Astrocyte of the cerebellum (primary cell): ENCODE results near the gene MYADML2.

Experiments used
- DNase-seq: peaks from one replicate; pipeline ENCODE4 v3.0.0-alpha.2; 2011; ENCODE audit warnings: low read depth
- H3K4me3 ChIP-seq: 2 replicates; pipeline ENCODE4 v1.5.1; 2011; ENCODE audit warnings: mild to moderate bottlenecking, low read depth, low read length, moderate library complexity
- in situ Hi-C: cut with HindIII; loops from 2 replicates; pipeline ENCODE4 v1.10.0; 2017; ENCODE audit warnings: low sequenced_read_pairs
- TF ChIP-seq, protein P1 (sequence below): IDR thresholded peaks from 2 replicates; pipeline ENCODE4 v1.5.1; 2012; ENCODE audit warnings: low read length, low read depth, moderate library complexity, mild to moderate bottlenecking; ENCODE audit errors: missing control alignments

MYADML2 gene

DNA sequence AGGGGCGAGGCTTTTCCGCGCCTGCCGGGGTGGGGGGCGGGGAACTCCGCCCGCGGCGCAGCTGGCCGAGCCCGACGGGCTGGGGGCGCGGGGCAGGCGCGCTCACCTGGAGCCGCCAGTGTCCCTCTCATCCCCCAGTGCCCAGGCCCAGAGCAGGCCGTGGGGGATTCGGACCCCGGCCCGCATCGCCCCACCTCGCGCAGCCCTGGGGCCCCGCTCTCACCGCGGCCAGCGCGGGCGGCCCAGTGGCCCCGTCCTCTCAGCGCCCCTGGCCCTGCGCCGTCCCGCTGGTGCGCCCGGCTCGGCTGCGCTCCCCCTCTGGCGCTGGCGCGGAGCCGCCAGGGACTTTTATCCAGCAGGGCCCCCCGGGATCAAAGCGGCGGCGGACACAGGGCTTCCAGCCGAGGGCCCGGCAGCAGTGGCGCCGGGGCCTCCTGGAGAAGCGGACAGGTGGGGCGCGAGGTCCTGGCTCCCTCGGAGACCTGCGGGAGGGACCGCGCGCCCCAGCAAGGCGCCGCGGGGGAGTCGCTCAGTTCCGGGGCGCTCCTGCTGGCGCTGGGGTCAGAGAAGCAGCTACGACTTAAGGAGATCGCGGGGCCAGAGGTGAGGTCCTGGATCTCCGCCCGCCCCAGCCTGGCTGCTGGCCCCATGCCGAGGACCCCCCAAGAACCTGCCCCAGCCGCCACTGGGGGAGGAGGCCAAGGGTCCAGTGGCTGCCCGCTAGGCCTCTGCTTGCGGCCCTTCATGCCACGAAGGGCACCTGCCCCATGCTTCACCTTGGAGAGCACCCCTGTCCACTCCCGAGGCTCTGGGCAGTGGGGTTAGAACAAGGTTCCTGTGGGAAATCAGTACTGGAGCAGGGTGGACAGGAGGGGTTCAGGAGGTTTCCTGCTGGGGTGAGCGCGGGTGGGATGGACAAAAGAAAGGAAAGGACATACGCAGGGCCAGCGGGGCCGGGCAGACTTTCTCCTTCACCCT, 14.8 kb upstream of the MYADML2 start:
- TF ChIP-seq, protein P1, sequence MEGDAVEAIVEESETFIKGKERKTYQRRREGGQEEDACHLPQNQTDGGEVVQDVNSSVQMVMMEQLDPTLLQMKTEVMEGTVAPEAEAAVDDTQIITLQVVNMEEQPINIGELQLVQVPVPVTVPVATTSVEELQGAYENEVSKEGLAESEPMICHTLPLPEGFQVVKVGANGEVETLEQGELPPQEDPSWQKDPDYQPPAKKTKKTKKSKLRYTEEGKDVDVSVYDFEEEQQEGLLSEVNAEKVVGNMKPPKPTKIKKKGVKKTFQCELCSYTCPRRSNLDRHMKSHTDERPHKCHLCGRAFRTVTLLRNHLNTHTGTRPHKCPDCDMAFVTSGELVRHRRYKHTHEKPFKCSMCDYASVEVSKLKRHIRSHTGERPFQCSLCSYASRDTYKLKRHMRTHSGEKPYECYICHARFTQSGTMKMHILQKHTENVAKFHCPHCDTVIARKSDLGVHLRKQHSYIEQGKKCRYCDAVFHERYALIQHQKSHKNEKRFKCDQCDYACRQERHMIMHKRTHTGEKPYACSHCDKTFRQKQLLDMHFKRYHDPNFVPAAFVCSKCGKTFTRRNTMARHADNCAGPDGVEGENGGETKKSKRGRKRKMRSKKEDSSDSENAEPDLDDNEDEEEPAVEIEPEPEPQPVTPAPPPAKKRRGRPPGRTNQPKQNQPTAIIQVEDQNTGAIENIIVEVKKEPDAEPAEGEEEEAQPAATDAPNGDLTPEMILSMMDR = no peak
- no peak for DNase-seq
- H3K4me3 ChIP-seq = no peak overlapping the region
- in situ Hi-C loops = no loop called here

DNA sequence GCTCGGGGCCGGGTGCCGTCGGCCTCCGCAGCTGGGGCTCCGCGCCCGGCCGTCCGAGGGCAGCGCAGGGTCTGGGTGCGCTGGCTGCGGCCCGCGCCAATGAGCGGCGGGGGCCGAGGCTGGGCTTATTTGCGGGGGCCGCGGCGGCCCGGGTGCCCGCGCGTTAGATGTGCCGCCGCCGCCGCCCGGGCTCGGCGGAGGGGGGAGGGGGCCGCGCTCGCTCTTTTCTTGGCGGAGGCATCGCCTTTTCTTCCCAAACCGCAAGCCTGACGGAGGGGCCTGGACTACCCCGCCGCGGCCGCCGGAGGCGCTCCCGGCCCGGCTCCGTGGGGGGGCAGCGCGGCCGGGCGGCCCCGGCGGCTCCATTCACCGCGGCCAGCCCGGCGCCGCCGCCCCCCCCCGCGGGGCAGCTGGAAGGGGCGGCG, 14.1 kb upstream of the MYADML2 start, which contains the start of gene NOTUM:
Gene NOTUM, minus strand, starts transcription at position 101 of the 425 bp plus-strand sequence. CDS start 278 bp downstream, outside the sequence.
- in situ Hi-C loops = no loop called here
- no peak for DNase-seq
- TF ChIP-seq, protein P1 = no peak
- peak within 1 kb of the TSS; percentile 14 for H3K4me3 ChIP-seq

DNA sequence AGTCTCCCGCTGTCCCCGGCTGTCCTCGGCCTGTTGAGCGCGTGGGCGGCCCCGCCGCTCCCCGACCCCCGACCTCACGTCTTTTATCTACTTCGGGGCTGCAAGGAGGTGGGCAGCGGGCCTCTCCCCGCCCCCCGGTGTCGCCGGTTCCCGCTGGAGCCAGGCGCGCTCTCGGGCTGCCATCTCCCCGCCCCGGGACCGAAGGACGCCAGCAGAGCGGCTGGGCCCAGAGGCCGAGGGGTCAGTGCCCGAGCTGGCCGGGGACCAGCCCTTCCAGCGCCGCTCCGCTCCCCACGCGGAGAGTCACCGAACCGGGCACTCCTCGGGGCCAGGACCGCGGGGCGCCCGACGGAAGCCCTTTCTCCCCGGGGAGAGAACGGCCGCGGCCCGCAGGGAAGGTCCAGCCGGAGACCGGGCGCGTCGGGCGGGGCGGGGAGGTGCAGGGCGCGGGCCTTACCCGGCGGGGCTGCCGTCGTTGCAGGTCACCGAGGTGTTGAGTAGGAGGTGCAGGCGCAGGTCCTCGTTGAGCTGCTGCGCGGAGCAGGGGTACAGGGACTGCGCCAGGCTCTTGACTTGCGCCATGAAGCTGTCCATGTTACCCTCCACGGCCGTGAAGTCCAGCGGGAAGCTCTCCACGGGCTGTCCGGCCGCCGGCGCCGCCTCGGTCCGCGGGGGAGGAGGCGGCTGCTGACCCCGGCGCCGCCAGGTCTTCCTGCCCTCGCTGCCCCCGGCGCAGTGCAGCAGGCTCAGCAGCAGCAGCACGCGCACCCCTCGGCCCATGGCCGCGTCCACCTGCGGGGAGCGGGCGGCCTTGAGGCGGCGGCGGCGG, 13.3 kb upstream of the MYADML2 start:
- in situ Hi-C loops = no loop called here
- peak overlapping the region; percentile 14 for H3K4me3 ChIP-seq
- no peak for DNase-seq
- TF ChIP-seq, protein P1 = no peak

DNA sequence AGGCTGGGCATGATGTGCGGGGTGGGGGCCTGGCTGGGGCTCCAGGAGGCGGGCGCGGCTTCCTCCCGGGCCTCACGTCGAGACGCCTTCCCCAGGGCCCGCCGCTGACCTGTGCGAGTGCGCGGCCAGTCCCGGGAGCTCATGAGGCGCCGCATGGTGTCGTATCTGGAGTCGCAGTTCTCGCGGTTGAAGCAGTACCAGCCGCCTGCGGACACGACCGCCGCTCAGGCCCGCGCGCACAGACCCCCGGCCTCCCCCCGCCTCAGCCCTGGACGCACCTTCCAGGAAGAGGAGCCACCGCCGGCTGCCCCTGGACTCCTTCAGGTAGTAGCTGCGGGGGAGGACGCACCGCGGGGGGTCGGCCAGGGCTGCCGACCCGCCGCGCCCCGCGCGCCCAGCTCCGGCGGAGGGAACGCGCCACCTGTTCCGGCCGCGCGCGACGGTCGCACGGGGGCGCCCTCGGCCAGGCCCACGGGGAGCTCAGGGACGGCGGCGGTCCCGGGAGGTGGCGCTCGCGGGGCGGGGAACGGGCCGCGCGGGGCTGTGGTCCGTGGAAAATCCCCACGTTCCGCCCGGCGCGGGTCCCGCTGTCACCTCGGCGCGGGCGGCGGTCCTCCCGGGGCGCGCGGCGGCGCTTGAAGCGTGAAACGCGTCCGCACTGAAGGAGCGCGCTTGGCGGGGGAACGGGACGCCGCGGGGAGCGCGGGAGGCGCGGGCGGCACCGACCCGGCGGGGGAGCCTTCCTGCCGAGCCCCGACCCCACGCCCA, 12.5 kb upstream of the MYADML2 start:
- TF ChIP-seq, protein P1 = peak; percentile 42
- in situ Hi-C loops = no loop called here
- H3K4me3 ChIP-seq = peak overlapping the region; percentile 14
- no peak for DNase-seq

DNA sequence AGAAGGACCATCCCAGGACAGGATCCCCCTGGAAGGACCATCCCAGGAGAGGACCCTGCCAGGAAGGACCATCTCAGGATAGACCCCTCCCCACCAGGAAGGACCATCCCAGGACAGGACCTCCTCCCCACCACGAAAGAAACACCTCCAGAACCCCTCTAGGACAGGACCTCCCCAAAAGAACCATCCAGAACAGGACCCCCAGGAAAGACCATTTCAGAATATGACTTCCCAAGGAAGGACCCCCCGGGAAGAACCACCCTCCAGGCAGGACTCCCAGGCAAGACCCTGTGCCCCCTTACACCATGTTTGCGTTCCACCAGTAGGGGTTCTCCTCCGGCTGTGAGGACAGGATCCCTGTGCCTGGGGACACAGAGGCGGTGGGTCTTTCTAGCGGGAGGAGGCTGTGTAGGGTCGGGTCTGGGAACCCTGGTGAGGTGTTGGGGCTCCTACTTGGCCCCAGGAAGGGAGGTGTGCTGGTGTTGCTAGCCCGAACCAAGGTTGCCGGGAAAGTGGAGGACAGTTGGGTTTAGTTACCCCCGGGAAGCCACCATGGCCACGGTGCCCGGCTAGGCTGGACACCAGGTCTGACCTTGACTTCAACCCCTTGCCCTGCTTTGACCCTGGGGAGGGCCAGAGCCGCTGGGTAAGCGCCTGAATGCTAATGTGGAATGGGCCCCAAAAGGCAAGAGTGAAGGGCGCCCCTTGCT, 11.8 kb upstream of the MYADML2 start:
- in situ Hi-C loops = no loop called here
- DNase-seq = no peak
- no peak overlapping the region for H3K4me3 ChIP-seq
- TF ChIP-seq, protein P1 = no peak
